Inferior parietal cortex (tissue), 1 donor: ENCODE measurements around the gene RNF10.
"Not testable (repeated sequence)": the region's sequence is repeated elsewhere in the genome, so short reads cannot be mapped to it uniquely, and the experiment has no call there.

Experiments
- DNase-seq: peaks from one replicate; pipeline ENCODE4 v3.0.0-alpha.2; 2016; ENCODE audit errors: extremely low spot score

Gene RNF10

DNA sequence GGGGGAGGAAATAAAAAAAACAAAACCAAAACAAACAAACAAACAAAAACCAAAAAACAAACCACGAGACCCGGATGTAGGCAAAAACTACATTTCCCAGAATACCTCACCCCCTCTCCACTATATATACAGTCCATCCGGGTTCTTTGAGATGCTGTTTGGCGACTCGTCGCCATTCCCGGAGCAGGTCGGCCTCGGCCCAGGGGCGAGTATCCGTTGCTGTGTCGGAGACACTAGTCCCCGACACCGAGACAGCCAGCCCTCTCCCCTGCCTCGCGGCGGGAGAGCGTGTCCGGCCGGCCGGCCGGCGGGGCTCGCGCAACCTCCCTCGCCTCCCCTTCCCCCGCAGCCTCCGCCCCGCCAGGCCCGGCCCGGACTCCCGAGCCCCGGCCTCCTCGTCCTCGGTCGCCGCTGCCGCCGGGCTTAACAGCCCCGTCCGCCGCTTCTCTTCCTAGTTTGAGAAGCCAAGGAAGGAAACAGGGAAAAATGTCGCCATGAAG, at the start of gene RNF10:
Gene RNF10, plus strand, starts transcription at position 154 of the 500 bp plus-strand sequence. CDS start 456 bp downstream, outside the sequence.
- peak; percentile 92 for DNase-seq

DNA sequence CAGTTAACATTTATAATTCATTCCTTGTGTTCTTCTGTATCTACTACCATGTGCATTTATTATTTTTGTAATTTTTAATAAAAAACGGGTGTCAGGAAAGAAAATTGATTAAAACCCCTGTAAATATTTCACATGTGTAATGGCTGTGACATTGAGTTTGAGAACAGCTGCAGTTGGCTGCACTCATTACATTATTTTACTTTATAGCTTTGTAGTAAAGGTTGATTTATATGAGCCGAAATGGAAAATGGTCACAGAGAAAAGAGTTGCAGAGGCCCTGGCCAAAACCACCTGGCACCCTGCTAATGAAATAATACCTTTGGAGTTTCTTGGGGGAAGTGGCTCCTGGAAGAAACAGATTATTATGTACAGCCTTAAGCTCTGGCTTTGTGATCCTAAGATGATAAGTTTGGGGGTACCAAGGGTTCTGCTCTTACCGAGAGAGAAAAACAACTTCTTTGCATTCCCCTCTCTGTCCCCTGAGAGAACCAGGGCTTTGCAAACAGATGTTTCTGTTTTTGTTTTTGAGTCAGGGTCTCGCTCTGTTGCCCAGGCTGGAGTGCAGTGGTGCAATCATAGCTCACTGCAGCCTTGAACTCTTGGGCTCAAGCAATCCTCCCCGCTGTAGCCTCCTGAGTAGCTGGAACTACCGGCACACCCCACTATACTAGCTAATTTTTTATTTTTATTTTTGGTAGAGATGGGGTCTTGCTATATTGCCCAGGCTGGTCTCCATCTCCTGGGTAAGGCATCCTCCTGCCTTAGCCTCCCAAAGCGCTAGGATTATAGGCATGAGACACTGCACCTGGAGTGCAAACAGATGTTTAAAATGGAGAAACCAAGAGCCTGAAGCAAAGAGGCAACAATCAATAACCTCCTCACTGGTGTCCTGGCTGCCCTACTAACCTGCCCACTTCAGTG, 47.9 kb upstream of the RNF10 start:
- no peak for DNase-seq

DNA sequence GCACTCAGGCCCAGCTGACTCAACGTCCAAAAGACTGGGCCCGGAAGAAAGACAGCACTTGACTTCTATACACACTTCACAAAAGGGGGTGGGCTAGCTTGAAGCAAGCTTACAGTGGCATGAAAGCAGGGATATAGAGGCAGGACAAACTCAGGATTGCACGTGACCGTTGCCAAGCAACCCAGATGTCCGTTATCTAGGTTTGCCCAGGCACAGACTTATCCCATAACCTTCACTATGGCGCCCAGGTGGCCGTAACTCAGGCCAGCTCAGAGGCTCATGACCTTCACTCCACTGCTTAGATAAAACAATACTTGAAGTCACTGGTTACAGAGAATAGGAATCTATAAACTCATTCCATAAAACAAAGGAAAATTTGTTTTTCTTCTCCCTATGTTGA, 46.6 kb upstream of the RNF10 start:
- not testable (repeated sequence) for DNase-seq

DNA sequence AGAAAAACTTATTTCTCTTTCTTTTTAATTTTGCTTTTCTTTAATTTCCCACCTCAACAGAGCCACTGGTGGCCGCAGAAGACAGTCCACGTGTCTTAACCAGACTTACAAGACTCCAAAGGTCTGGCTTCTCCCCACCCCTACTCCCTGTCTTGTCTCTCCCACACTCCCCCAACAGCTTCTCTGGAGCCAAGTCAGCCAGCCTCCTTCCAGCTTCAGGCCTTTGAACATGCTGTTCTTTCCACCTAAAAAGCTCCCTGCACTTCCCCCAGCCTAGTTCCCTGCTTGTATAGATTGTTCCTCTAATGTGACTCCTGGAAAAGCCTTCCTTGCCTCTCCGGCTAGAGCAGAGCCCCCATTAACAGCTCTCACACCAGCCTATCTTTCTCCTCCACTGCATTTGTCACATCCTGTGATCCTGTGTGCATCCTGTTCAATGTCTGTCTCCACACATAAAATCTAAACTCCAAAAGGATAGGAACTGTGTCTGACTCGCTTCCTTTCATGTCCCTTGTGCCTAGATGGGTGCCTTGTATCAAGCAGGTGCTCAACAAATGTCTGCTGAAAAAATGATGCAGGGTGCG, 46.0 kb upstream of the RNF10 start:
- no peak for DNase-seq

DNA sequence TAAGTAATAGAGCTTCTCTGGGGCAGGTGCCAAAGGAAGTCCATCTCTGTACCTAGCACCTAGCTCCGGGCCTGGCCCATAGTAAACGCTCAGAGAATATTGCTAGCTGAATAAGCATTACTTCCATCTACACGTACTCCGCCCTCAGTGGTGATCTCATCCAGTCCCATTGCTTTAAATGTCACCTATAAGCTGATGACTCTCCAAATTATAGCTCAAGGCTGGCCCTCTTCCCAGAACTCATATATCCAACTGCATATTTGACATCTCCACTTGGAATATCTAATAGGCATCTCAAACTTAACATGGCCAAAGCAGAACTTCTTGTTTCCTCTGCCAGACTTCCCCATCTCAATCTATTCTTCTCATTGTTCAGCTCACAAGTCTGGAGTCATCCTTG, 45.1 kb upstream of the RNF10 start:
- DNase-seq, result no peak

DNA sequence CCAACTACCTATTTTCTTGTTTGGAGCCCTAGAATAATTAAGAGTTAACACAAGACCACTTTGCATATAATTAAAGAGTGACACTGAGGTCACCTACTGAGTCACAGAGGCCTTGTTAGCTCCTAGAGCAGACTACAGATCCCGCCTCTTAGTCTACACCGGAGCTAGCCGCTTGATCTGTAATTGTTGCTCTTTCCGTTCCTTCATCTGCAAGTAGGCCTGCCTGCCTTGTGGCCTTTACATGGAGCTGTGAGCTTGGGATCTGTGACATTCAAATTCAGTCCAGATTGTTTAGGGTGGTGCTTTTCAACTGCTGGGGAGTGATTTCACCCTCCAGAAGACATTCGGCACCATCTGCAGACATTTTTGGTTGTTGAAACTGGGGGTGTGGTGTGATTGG, 43.8 kb upstream of the RNF10 start:
- DNase-seq, result no peak

DNA sequence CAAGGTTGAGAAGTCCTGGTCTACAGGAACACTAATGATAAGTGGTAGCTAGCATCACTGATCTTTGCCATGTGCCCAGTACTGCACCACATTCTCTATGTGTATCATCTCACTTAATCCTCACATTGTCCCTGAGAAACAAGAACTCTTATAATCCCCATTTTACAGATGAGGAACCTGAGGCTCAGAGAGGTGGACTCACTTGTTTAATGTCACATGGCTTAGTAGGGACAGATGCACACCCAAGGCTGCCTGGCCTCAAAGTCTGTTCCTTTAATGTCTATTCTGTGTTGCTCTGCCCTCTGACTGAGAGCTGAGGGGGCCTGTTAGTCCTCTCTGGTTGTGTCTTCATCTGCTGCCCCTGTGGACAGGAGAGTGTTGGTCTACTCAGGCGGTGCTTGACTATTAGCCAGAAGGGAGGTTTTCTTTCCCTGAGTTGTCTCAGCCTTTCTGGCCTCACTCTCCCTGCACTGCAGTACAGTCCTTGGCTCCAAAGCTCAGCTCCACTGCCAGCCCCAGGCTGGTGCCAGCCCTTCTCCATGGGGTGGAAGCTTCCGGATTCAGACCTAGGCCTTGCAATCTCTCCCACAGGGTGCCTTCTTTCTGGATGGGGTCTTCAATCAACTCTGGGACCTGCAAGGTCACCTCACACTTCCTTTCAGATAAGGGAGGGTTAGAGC, 43.2 kb upstream of the RNF10 start:
- DNase-seq, result no peak

DNA sequence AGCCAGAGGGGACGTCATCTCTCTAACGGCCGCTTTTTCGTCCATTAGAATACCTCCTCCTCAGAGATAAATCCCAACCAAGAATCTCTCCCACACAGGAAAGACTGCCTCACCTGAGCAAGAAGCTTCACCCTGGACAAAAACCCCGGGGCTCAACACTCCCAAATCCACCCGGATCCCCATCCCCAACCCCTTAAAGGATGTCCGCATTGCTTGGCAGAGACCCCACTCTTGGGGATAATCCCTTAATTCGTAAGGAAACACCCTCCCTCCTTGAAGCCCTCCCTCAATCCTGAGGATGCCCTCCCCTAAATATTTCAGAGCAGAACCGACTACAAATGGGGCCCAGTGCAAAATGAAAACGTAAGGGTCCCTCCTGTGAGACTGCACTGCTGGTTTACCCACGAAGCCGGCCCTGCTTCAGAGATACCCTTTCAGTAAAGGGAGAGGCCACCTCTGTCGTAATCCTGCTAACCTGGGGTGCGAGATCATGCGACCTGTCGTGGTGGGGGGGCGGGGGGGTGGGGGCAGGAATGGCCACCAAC, 38.9 kb upstream of the RNF10 start:
- no peak for DNase-seq

DNA sequence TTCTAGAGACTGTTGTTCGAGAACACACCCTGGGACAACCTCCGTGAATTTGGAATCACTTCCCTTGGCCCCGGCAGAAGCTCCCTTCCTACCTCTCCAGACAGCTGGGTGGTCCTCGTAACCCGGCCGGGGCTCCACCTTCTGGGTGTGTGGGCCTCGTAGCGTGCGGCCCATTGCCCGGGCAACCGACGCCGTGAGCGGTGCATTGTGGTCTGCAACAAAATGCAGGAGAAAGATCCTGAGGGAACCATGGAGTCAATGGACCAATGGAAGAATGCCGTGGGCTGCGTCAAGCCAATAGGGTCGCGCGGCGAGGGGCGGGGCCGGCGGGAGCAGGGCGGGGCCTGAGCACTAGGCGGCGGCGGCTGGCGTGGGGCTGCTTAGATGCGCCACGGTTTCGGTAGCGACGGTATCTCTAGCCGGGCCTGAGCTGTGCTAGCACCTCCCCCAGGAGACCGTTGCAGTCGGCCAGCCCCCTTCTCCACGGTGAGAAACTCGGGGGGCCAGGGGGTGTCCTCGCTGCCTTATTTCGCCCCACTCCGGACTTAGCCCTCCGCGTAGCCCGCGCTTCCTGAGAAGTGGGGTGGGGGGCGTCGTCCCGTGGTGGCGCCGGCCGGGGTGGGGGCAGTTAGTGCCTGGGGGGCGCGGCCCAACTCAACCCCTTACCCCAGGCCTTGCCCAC, 38.3 kb upstream of the RNF10 start, which contains the start of gene DYNLL1:
Gene DYNLL1, plus strand, starts transcription at position 383 of the 682 bp plus-strand sequence. CDS start 309 bp downstream, outside the sequence.
- peak; percentile 94 for DNase-seq

DNA sequence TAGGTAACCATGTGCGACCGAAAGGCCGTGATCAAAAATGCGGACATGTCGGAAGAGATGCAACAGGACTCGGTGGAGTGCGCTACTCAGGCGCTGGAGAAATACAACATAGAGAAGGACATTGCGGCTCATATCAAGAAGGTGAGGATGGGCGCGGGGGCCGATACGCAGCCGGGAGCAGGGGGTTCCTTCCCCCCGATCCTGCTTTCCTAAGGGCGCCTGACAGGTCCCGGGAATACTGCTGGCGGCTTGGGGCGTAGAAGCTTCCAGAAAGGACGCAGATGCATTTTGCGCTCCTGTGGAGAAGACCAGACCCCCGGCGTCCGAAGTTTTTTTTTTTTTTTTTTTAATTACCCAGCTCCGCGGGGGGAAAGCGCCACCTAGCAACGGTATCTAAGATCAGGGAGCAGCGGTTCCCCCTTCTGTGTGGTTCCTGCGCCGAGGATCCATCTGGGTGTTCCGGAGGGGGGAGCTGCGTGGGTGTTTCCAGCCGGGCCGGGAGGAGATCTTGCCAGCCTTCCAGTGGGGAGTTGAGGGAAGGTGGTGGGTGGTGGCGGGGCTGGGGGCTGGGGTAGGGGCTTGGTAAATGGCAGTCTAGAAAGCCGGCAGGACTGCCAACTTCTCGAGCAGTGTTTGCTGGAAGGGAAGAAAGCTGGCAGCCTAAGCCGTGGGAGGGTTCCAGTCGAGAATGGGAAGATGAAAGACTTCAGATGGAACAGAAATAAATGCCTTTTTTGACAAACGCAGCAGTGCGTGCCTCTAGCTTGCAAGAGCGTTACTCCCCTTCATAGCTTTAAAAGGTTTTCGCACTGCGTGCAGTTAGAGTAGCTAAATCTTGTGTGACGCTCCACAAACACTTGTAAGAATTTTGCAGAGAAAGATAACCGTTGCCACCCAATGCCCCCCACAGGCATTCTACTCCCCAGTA, 37.5 kb upstream of the RNF10 start:
- no peak for DNase-seq

DNA sequence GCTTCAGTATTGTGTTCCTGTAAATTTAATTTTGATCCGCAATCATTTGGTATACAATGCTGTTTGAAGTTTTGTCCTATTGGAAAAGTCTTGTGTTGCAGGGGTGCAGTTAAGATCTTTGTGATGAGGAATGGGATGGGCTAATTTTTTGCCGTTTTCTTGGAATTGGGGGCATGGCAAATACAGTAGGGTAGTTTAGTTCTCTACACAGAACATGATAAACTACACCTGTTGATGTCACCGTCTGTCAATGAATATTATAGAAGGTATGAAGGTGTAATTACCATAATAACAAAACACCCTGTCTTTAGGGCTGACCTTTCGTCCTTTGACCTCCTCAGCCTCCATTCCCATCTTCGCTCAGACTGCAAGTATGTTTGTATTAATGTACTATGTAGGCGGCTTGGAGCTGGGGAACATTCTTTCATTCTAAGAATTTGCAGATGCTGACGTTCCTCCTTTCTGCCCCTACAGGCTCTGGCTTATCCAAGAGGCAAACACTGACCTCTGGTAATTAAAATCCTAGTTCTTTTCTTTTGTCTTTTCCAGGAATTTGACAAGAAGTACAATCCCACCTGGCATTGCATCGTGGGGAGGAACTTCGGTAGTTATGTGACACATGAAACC, 36.5 kb upstream of the RNF10 start:
- DNase-seq, result no peak

DNA sequence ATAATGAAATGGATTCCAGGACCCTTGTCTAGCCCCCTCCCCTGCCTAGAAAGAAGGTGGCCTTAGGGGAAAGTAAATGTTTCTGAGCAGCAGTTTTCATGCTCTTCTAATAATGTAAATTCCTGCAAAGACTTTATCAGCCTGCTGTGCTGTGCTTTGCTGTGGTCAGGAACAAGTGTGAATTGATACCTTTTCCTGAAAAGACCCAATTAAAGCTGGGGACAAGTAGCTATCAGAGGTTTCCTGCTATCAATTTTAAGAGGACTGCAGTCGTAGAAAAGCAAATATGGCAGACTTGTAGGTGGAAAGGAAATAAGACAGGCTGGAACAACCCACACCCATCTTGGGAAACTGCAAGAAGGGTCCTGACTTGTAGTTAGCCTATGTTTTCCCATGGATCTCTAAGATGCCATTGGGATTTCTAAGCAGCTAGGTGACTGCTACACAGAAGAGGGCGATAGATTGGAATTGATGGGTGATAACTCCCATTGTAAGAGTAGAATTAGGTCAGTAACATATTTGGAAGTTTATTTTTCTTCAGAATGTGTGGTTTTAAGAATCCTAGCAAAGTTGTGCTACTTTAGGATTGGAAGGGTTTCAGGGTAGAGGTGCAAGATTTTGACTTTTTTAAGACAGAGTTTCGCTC, 35.2 kb upstream of the RNF10 start:
- DNase-seq, result no peak

DNA sequence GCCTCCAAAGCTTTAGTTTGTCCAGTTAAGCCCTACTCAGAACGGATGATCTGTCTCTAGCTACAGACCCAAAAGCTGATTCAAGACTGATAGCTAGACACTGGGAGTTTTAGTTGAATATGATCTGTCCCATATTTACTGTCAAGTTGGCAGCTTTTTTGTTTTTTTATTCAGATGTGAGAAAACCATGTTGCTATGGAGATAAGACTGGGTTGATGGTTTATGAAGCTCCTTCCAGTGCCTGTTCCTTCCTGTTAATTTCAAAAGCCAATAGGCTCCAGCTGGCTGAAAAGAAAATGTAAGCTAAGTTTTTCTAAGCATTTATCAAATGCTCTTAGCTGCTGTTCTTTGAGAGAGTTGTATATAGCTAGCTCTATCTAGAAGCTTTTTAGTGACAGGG, 33.6 kb upstream of the RNF10 start:
- DNase-seq, result no peak

DNA sequence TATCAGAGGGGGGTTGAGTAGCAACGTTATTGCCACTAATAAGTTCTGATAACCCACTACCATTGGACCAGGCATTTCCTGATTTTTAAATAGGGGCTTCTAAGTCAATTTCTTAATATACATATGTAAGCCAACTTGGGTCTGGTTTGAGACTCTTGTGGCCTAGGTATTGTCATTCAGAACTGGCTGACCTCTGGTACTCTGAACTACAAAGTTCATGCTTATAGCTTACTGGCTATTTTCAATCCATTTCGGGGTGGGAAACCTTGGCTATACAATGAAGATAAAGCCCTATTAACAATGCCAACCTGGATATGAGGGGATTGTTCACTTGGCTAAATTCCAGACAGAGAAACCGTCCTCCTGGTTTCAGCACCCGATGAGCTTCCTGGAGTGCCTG, 29.6 kb upstream of the RNF10 start:
- no peak for DNase-seq

DNA sequence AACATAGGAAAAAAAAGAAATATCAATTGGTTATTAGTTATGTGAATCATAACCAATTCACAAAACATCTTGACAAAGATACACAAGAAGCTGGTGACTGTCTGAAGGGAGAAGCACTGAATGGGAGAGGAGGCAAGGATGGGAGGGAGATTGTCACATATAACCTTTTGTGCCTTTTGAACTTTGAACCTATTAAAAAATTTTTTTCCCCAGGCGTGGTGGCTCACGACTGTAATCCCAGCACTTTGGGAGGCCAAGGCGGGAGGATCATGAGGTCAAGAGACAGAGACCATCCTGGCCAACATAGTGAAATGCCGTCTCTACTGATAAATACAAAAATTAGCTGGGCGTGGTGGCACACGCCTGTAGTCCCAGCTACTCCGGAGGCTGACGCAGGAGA, 25.6 kb upstream of the RNF10 start:
- no peak for DNase-seq

DNA sequence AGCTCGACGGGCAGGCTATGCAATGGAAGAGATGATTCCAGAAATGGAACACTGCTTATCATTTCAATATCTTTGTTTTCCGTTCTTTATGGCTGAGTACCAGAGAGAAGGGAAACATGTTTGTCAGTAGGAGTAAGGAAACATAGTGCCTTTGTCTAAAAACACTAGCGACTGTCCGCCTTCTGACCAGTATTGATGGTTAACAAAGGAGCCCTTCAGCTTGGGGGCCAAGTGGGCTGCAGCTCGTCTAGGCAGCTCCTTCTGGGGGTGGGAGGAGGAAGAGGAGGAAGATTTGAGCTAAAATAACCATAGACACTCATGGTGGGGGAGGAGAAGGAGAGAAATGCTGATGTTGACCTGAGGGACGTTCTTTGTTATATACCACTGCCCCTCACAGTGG, 20.2 kb upstream of the RNF10 start:
- DNase-seq, result peak; percentile 62

DNA sequence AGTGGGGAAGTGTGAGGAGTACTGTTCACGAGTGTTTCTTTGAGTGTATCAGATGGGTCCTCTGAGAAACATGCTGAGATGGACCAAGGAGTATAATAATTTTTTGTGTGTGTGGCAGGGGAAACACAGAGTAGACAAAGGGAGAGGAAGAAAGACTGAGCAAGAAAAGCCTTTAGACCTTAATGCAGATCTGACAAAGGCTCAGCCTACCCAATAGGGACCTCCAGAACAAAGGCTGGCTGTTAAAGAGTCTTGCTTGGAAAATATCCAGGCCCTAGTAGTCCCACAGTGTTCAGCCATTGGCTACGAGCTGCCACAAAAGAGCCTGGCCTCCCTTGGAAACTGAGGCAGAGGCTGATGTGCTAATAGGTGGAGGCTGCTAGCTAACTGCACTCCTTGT, 18.7 kb upstream of the RNF10 start:
- DNase-seq, result no peak

DNA sequence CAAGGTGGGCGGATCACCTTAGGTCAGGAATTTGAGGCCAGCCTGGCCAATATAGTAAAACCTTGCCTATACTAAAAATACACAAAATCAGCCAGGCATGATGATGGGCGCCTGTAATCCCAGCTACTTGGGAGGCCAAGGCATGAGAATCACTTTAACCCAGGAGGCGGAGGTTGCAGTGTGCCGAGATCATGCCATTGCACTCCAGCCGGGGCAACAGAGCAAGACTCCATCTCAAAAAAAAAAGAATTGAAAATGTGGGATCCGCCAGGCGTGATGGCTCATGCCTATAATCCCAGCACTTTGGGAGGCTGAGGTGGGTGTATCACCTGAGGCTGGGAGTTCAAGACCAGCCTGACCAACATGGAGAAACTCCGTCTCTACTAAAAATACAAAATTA, 14.8 kb upstream of the RNF10 start:
- DNase-seq, result not testable (repeated sequence)

DNA sequence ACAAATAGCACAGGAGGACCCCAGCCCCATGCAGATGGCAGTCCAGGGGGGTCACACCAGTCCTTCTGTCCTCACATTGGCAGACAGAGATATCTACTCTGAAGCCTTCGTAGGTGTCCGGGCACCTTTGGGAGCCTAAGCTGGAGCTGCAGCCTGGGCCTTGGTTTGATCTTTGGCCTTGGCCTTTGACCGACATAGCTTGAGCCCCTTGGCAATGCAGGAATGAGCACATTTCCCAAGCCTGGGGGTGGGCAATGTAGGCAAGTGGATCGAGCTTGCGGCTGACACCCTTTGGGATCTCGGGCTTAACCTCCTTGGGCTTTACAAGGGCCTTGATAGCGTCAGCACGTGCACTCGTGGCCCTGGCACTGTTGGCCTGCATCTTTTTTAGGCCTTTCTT, 11.6 kb upstream of the RNF10 start:
- DNase-seq, result no peak
